ENCODE results near the gene INHA.

The INHA gene

DNA sequence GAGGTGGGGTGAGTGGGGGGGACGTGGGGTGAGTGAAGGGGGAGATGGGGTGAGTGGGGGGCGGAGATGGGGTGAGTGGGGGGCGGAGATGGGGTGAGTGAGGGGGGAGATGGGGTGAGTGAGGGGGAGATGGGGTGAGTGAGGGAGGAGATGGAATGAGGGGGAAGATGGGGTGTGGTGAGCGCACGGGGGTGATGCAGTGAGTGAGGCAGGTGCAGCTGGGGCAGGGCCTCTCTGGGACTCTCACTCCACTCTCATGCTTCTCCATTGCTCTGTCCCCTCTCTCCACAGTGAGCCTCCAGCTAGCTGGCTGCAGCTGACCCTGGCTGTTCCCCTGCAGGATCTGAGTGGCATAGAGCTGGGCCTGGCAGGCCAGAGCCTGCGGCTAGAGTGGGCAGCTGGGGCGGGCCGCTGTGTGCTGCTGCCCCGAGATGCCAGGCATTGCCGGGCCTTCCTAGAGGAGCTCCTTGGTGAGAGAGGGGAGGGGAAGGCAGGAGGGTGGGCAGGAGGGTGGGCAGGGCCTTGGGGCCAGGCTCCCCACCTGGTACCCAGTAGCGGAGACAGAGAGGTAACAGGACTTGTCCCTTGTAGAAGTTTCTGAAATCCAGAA, 41.5 kb downstream of the INHA start:
- DNase-seq: no peak

DNA sequence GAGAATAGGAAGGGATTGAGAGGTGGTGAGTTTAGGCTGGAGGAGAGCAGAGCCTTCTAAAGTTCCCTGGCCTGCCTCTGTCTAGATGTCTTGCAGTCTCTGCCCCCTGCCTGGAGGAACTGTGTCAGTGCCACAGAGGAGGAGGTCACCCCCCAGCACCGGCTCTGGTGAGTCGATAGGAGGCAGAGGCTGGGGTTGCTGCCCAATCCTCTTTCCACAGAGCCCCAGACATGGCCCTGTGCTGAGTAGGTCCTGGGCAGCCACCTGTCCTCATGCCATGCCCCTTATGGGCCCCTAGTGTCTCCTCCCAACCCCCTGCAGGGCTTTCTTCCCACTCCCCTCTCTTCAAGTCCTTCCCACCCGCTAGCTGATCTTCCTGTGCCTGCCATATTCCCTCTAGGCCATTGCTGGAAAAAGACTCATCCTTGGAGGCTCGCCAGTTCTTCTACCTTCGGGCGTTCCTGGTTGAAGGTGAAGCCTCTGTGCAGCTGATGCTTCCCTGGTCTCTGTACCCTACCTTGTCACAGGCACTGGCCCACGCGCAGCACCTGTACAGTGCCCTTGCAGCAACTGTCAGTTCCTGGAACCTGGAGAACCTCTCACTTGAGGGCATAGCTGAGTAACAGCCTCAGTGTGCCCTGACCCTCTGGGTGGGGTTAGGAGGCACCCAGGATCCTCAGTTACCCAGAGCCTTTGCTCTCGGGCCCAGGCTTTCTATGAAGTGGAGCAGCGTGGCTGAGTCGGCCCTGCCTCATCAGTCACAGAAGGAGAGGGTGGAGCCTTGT, 42.2 kb downstream of the INHA start:
- no peak for DNase-seq

DNA sequence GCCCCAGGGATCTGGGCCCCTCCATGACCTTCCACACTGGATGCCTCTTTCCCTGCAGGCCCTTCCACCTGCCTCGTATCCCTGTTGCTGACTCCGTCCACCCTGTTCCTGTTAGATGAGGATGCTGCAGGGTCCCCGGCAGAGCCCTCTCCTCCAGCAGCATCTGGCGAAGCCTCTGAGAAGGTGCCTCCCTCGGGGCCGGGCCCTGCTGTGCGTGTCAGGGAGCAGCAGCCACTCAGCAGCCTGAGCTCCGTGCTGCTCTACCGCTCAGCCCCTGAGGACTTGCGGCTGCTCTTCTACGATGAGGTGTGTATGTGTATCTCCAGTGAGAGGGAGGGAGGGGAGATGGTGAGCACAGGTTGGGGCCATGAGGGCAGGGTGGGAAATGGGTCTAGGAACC, 42.9 kb downstream of the INHA start:
- DNase-seq: no peak

DNA sequence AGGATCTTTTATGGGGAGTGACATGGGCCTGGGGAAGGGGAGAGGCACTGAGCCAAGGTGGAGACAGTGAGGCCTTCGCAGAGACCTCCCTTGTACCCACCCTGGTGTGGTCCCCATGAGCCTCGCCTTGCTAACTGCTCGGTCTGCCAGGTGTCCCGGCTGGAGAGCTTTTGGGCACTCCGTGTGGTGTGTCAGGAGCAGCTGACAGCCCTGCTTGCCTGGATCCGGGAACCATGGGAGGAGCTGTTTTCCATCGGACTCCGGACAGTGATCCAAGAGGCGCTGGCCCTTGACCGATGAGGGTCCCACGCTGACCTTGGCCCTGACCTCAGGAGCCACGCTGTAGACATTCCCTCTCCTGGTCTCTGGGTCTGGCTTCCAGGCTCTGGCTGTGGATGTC, 43.8 kb downstream of the INHA start:
- DNase-seq: no peak

DNA sequence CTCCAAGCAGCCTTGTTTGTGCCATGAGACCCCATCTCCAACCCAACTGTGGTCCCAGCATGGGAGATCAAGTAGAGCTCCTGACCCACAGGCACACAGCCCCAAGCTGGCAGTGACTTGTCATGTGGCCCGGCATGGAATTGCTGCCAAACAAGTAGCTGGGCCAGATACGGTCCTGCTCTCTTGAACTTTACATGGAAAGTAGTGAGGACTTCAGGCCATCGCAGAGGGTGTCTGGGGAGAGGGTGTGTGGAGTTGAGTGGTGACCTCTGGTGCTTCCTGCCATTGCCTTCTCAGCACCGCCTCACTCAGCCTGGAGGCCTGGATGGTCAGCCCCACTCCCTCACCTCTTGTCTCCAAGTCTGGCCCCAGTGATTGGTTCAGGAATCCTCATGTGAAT, 44.4 kb downstream of the INHA start:
- DNase-seq: no peak

DNA sequence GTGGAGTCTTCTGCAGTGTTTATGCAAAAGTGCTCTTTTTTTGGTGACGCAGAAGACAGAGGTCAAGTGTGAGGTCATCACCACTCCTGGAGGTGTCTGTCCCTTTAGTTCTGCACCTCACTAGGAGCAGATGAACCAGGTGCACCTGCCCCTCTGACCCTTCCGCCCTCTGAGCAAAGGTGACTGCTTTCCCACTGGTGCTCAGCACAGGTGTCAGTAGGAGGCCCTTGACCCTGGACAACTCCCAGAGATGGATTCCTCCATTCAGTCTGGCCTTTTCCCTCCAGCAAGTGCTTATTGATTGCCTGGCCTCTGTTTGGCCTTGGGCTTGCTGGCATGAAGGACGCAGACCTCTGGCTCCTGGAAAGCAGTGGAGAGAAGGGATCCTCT, 46.6 kb downstream of the INHA start:
- no peak for DNase-seq

DNA sequence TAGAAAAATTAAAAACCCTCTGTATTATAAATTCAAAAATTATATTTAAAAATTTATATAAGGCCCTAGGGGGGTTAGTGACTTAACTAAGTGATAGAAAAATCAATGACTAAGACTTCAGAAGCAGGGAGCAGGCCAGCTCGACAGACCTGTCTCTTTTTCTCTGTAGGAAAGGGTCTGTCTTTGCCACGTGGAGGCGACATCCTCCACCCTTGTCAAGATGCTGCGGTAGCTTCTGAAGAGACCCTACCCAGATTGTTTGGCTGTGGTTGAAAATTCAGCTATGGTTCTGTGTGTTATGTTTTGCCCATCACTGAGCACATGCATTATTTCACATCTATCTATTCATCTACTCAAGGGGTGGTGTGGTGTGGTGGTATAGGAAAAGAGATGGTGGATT, 47.1 kb downstream of the INHA start:
- DNase-seq: no peak

DNA sequence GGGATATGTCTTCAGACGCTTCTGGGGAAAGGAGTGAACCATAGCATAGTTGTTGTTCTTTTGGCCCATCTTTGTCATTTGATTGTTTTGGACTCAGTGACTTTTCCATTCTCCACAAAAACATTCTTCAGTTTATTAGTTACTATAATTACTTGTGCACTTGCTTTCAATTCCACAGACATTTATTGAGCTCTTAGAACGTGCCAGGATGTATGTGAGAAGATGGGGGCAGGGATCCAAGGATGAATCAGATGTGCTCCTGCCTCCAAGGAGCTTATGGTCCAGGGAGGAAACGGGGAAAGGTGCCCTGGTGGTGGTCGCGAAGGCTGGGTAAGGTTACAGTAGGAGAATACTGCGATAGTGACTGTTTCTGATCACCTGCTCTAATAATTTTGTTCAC, 48.4 kb downstream of the INHA start:
- DNase-seq: no peak

DNA sequence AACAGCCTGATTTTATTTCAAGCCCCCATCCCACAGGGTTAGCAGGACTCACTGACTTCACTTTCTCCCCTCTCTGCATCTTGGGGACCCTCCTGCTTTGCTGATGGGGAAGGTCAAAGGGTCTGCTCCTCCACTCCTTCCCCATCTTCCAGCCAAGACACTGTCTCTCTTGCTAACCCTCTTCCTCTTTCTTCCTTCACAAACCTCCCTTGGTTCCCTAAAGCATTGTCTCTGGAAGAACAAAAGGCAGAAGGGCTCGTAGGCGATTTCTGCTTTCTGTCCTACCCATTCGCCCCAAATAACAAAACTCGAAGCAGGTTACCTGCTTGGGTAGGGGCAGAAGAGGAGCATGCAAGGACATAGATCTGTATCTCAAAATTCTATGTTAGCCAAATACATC, 49.8 kb downstream of the INHA start:
- no peak for DNase-seq

DNA sequence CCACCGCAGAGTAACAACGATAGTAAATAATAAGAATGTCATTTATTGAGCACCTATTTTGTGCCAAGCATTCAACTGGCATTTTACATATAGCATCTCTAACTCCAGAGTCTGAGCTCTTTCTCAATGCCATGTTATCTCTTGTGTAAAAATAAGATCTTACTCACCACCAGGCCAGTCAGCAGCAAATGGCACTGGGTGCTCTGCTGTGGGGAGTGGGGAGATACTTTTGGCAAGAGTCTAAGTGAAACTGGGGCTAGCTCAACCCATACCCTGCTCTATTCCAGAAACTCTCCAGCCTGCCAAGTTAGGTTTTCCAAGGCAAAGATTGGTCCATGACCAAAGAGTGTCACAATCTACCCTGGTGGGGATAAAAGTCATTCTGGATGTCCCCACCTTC, 50.4 kb downstream of the INHA start:
- no peak for DNase-seq

DNA sequence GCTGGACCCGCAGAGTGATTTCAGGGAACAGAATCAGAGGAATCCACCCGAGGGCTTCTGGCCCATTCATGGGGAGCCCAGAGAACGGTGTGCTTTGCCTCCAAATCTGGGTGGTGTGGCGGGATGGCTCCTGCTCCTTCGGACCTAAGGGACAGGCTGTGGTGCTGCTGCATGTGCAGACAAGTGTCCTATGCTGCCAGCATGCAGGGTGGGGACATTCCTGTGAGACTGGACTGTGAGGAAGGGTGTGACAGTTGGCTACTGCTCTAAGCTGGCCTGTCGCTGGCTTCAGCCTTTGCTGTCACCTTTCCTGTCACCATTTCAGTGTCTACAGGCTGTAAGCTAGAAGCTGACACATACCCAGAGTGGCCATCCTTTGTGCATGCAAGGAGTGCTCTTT, 52.5 kb downstream of the INHA start:
- DNase-seq: no peak

DNA sequence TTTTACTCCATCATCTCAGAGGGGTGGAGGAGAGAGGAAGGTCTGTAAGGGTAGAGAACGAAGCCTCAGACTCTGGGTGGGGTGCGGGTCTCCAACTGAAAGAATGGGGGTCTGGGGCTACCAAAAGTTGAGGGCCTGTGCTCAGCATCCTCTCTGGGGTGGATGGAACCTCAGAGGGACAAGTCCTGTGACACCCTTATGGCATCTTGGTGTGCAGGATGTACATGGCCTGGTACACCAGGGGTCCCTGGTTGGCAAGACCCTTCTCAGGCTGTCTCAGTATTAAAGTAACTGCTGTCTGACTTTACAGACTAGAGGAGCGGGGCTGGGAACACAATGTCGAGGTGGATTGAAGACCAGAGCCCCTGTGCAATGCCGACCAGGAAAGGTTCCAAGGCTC, 53.1 kb downstream of the INHA start:
- no peak for DNase-seq
